HL-60/S4 treated with retinoic acid at 250 ng/mL for 4 days and 3 days (cell line): Measurements from ENCODE around the gene GDE1.

Experiments used
- in situ Hi-C: fragments of 300-500 bp; cut with MboI; formaldehyde crosslinking; loops from 2 replicates; pipeline ENCODE4 v1.7.0; 2022; ENCODE audit warnings: low sequenced_read_pairs

Gene GDE1

GRCh38 chr16:19524616-19525384 lies 2.9 kb upstream of the GDE1 start:
- in situ Hi-C loops: loop anchor here (25.0 kb wide), 1 partner anchor 437 kb away; no protein-coding TSS in a partner anchor

DNA sequence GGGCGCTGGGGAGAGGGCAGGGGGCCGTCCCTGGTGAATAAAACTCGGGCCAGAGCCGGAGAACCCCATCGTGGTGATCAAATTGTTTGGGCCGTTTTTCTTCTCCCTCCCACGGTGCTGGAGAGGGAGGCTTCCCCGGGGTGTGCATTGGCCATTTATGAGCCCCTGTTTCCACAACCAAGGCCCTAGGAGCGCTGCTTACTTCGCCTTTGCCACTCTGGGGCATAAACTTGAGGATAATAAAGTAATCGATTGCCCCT lies 2.4 kb upstream of the GDE1 start:
- in situ Hi-C loops: loop anchor here (25.0 kb wide), 1 partner anchor 437 kb away; no protein-coding TSS in a partner anchor

- in situ Hi-C loops: loop anchor here (25.0 kb wide), 1 partner anchor 436 kb away; no protein-coding TSS in a partner anchor
Observed at GRCh38 chr16:19523559-19524355, 1.9 kb upstream of the GDE1 start, which contains the start of gene CCP110. CCP110 (plus strand) TSS chr16:19523942; CDS start chr16:19527882, 3,940 bp downstream.

GRCh38 chr16:19523184-19523558 lies 1.3 kb upstream of the GDE1 start:
- in situ Hi-C loops: loop anchor here (25.0 kb wide), 1 partner anchor 436 kb away; no protein-coding TSS in a partner anchor

DNA sequence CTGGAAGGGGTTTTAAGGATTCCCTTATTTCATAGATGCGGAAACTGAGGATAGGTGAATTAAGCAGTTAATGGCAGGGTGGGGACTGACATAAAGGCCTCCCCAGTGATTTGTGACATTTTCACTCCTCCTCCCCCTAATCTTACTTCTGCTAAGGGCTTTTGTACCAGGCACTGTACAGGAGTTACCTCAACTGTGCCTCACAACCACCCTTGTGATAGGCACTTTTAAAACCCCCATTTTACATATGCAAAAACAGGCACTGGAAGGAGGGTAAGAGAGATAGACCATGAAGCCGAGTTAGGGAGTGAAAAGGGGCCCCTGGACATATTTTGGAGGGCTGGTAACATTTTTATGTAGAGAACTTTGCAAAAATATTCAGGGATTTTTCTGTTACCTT lies 862 bp upstream of the GDE1 start:
- in situ Hi-C loops: loop anchor here (25.0 kb wide), 1 partner anchor 435 kb away; no protein-coding TSS in a partner anchor

- in situ Hi-C loops: loop anchor here (25.0 kb wide), 1 partner anchor 435 kb away; no protein-coding TSS in a partner anchor
Observed at GRCh38 chr16:19522397-19522732, 467 bp upstream of the GDE1 start.

- in situ Hi-C loops: loop anchor here (25.0 kb wide), 1 partner anchor 434 kb away; no protein-coding TSS in a partner anchor
Observed at GRCh38 chr16:19520861-19521331, 1.0 kb downstream of the GDE1 start.

DNA sequence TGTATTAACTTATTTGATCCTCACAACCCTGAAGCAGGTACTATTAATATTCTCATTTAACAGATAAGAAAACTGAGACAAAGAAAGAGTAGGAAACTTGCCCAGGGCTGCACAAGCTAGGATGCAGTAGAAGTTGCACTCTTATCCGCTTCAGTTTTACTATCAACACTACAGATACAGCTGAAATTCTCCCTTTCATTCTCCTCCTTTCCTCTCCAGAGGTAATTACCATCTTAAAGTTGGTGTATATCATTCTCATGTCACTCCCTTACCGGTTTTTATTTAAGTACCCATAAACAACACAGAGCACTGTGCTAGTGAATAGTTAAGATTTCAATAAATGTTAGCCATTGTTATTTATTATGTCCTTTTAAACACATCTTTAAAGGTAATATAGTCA lies 3.5 kb downstream of the GDE1 start:
- in situ Hi-C loops: loop anchor here (25.0 kb wide), 1 partner anchor 431 kb away; no protein-coding TSS in a partner anchor

GRCh38 chr16:19517424-19518089 lies 4.3 kb downstream of the GDE1 start:
- in situ Hi-C loops: loop anchor here (25.0 kb wide), 1 partner anchor 430 kb away; no protein-coding TSS in a partner anchor

- in situ Hi-C loops: loop anchor here (25.0 kb wide), 1 partner anchor 428 kb away; no protein-coding TSS in a partner anchor
Observed at GRCh38 chr16:19515757-19516156, 6.1 kb downstream of the GDE1 start.

DNA sequence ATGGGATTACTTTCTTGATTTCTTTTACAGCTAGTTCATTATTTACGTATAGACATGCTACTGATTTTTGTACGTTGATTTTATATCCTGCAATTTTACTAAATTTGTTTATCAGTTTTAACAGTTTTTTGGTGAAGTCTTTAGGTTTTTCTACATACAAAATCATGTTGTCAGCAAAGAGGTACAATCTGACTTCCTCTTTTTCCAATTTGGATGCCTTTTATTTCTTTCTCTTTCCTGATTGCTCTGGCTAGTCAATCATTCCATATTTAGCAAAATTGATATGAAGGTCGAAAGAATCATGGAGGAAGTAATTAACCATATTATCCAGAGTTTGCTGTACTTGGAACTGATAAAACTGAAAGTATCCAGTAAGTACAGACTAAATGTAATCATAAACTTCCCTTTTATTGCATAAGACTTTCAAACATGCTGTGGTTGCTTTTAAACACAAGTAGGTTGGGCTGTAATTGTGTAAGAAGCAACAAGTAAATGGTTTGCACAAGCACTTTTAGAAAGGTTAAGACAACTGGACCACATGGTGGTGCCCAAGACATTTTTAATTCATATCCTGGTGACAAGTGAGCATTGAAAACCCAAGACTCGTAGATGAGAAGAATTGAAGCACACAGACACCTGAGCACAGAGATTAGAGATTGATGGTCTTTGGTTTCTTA lies 8.4 kb downstream of the GDE1 start:
- in situ Hi-C loops: loop anchor here (25.0 kb wide), 1 partner anchor 426 kb away; no protein-coding TSS in a partner anchor

GRCh38 chr16:19512297-19512696 lies 9.6 kb downstream of the GDE1 start:
- in situ Hi-C loops: loop anchor here (25.0 kb wide), 1 partner anchor 425 kb away; no protein-coding TSS in a partner anchor

GRCh38 chr16:19507867-19508266 lies 14.0 kb downstream of the GDE1 start:
- in situ Hi-C loops: loop anchor here (25.0 kb wide), 1 partner anchor 421 kb away; no protein-coding TSS in a partner anchor

GRCh38 chr16:19506965-19507364 lies 14.9 kb downstream of the GDE1 start:
- in situ Hi-C loops: loop anchor here (25.0 kb wide), 1 partner anchor 420 kb away; no protein-coding TSS in a partner anchor

GRCh38 chr16:19505600-19506303 lies 16.1 kb downstream of the GDE1 start:
- in situ Hi-C loops: loop anchor here (25.0 kb wide), 1 partner anchor 418 kb away; no protein-coding TSS in a partner anchor

DNA sequence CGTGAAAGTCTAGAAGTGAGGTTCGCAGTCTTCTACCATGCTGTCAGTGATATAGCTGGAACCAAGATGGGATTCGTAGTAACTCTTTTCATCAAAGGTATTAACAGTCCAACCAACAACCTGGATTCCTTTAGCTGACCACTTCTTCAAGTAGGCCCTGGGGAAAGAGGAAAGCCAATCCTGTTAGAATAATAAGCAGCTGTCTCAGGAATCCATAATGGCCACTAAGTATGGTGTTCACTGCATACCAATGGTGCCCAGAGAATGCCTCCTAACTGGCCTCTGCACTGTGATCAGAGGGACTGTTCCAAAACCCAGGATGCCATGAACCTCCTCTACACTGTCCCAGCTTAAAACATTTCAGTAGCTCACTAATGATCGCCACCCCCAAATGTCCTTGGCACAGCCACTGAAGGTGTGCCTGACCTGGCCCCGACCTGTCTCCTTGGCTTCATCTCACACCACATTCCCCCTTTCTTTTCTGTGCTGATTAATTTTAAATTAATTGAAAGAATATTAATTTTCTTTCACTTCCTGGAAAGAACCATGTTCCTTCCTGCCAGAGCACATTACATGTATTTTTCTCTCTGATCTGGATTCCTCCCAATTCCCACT lies 18.3 kb downstream of the GDE1 start:
- in situ Hi-C loops: loop anchor here (25.0 kb wide), 1 partner anchor 416 kb away; no protein-coding TSS in a partner anchor

- in situ Hi-C loops: loop anchor here (25.0 kb wide), 1 partner anchor 415 kb away; no protein-coding TSS in a partner anchor
Observed at GRCh38 chr16:19502395-19503131, 19.3 kb downstream of the GDE1 start.

GRCh38 chr16:19499481-19499880 lies 22.4 kb downstream of the GDE1 start:
- in situ Hi-C loops: no loop called here
